Fibroblast of the aortic adventitia (primary cell): ENCODE data around the gene MAP3K9. TPM values are rescaled to one million over a fixed set of nuclear protein-coding genes. Genes with fewer than 3 reads are reported as not detected.

ENCODE experiments used
- DNase-seq: peaks from one replicate; pipeline ENCODE4 v3.0.0-alpha.2; 2010; ENCODE audit warnings: low read depth
- H3K4me3 ChIP-seq: 2 replicates; pipeline ENCODE4 v1.5.1; 2011; ENCODE audit warnings: low read depth, mild to moderate bottlenecking, control low read depth, low read length, moderate library complexity
- CTCF ChIP-seq: IDR thresholded peaks from 2 replicates; pipeline ENCODE4 v1.5.1; 2011; ENCODE audit warnings: mild to moderate bottlenecking, low read length, control low read depth, inconsistent platforms; ENCODE audit not compliant: insufficient read depth
- total RNA-seq: library from RNA; depleted of rRNA; stranded (reverse); fragments of >200 nt; gene quantifications from 2 replicates; pipeline ENCODE4 v1.2.3, GENCODE V29; 2012; ENCODE audit warnings: low replicate concordance

MAP3K9 gene
- total RNA-seq, 1 donor, result under 0.01 TPM

- no peak for DNase-seq
- no peak for TF ChIP-seq CTCF
- no peak overlapping the region for H3K4me3 ChIP-seq
Observed at GRCh38 chr14:70782361-70782760, 27.0 kb downstream of the MAP3K9 start.

GRCh38 chr14:70780396-70781075, 28.8 kb downstream of the MAP3K9 start:
- TF ChIP-seq CTCF, result no peak
- no peak for DNase-seq

GRCh38 chr14:70779667-70780066, 29.6 kb downstream of the MAP3K9 start:
- no peak for TF ChIP-seq CTCF
- DNase-seq, result no peak
- H3K4me3 ChIP-seq, result no peak overlapping the region

More at GRCh38 chr14:70780396-70781075, 28.8 kb downstream of the MAP3K9 start:
- no peak overlapping the region for H3K4me3 ChIP-seq

- no peak for DNase-seq
- TF ChIP-seq CTCF, result no peak
- H3K4me3 ChIP-seq, result no peak overlapping the region
Observed at GRCh38 chr14:70776197-70776596, 33.1 kb downstream of the MAP3K9 start.

- DNase-seq, result no peak
Observed at GRCh38 chr14:70773182-70773862, 36.0 kb downstream of the MAP3K9 start.

GRCh38 chr14:70771781-70772212, 37.5 kb downstream of the MAP3K9 start:
- no peak for DNase-seq
- no peak for TF ChIP-seq CTCF
- no peak overlapping the region for H3K4me3 ChIP-seq

More at GRCh38 chr14:70773182-70773862, 36.0 kb downstream of the MAP3K9 start:
- no peak overlapping the region for H3K4me3 ChIP-seq
- TF ChIP-seq CTCF, result no peak
